Measurements from ENCODE around the gene PKLR. TPM values are rescaled to one million over a fixed set of nuclear protein-coding genes. Genes with fewer than 3 reads are reported as not detected.
"Not testable (repeated sequence)": the region's sequence is repeated elsewhere in the genome, so short reads cannot be mapped to it uniquely, and the experiment has no call there.

The PKLR gene
- total and polyA plus RNA-seq, 4 donors = 0.11 to 0.20 (median 0.15) TPM

- peaks cover 64% of the 10 kb centered on the region for H3K36me3 ChIP-seq (ENCODE audit: control insufficient read depth, insufficient read depth, low read length)
- 75% methylated on average over 5 of the region's 5 CpGs for WGBS (ENCODE audit: insufficient coverage)
- DNase-seq (ENCODE audit: low read depth in 4 of 6, low spot score in 6 of 6) = no peak
- no peak overlapping the region for H3K4me3 ChIP-seq (ENCODE audit: low read depth, low read length)
- no peaks in the 10 kb centered on the region for H3K27me3 ChIP-seq (ENCODE audit: control insufficient read depth, insufficient read depth, low read length)
- peaks cover 56% of the 10 kb centered on the region for H3K4me1 ChIP-seq (ENCODE audit: control insufficient read depth, insufficient read depth, low read length)
- no peaks in the 10 kb centered on the region for H3K9me3 ChIP-seq (ENCODE audit: control insufficient read depth, insufficient read depth, low read length)
- peak overlapping the region; percentile 98 for H3K27ac ChIP-seq (ENCODE audit: low read depth, low read length)
These were observed 48.0 kb downstream of the PKLR start for GRCh38 chr1:155253208-155253607.

- no peak for DNase-seq (ENCODE audit: low read depth in 4 of 6, low spot score in 6 of 6)
- H3K9me3 ChIP-seq (ENCODE audit: control insufficient read depth, insufficient read depth, low read length) = no peaks in the 10 kb centered on the region
- H3K36me3 ChIP-seq (ENCODE audit: control insufficient read depth, insufficient read depth, low read length) = peaks cover 69% of the 10 kb centered on the region
- no peak overlapping the region for H3K4me3 ChIP-seq (ENCODE audit: low read depth, low read length)
- H3K4me1 ChIP-seq (ENCODE audit: control insufficient read depth, insufficient read depth, low read length) = peaks cover 56% of the 10 kb centered on the region
- WGBS (ENCODE audit: insufficient coverage) = 85% methylated on average over 4 of the region's 7 CpGs
- H3K27me3 ChIP-seq (ENCODE audit: control insufficient read depth, insufficient read depth, low read length) = no peaks in the 10 kb centered on the region
- no peak overlapping the region for H3K27ac ChIP-seq (ENCODE audit: low read depth, low read length)
These were observed 49.7 kb downstream of the PKLR start for GRCh38 chr1:155251566-155251965.

GRCh38 chr1:155250633-155251449 lies 50.4 kb downstream of the PKLR start:
- H3K9me3 ChIP-seq (ENCODE audit: control insufficient read depth, insufficient read depth, low read length) = no peaks in the 10 kb centered on the region
- H3K36me3 ChIP-seq (ENCODE audit: control insufficient read depth, insufficient read depth, low read length) = peaks cover 61% of the 10 kb centered on the region
- peaks cover 49% of the 10 kb centered on the region for H3K4me1 ChIP-seq (ENCODE audit: control insufficient read depth, insufficient read depth, low read length)
- H3K27ac ChIP-seq (ENCODE audit: low read depth, low read length) = no peak overlapping the region
- 15% methylated on average over 23 of the region's 23 CpGs for WGBS (ENCODE audit: insufficient coverage)
- H3K27me3 ChIP-seq (ENCODE audit: control insufficient read depth, insufficient read depth, low read length) = no peaks in the 10 kb centered on the region
- DNase-seq (ENCODE audit: low read depth in 4 of 6, low spot score in 6 of 6) = peak in 3 of 6 donors; percentile 86 to 97 (median 96)
- H3K4me3 ChIP-seq (ENCODE audit: low read depth, low read length) = peak overlapping the region; percentile 50

GRCh38 chr1:155250246-155250632 lies 51.0 kb downstream of the PKLR start:
- WGBS (ENCODE audit: insufficient coverage) = 30% methylated on average over 24 of the region's 28 CpGs
- Histone ChIP-seq H3K4me1 (ENCODE audit: control insufficient read depth, insufficient read depth, low read length) (peaks cover 45% of the 10 kb centered on the region), H3K4me3 (ENCODE audit: low read depth, low read length) (peak overlapping the region; percentile 50), H3K27ac (ENCODE audit: low read depth, low read length) (no peak overlapping the region), H3K36me3 (ENCODE audit: control insufficient read depth, insufficient read depth, low read length) (peaks cover 58% of the 10 kb centered on the region), H3K9me3 (ENCODE audit: control insufficient read depth, insufficient read depth, low read length) (no peaks in the 10 kb centered on the region), H3K27me3 (ENCODE audit: control insufficient read depth, insufficient read depth, low read length) (no peaks in the 10 kb centered on the region)
- no peak for DNase-seq (ENCODE audit: low read depth in 4 of 6, low spot score in 6 of 6)

GRCh38 chr1:155247667-155248553 lies 53.3 kb downstream of the PKLR start:
- Histone ChIP-seq H3K27ac (ENCODE audit: low read depth, low read length) (no peak overlapping the region), H3K4me3 (ENCODE audit: low read depth, low read length) (no peak overlapping the region), H3K9me3 (ENCODE audit: control insufficient read depth, insufficient read depth, low read length) (no peaks in the 10 kb centered on the region), H3K36me3 (ENCODE audit: control insufficient read depth, insufficient read depth, low read length) (peaks cover 52% of the 10 kb centered on the region), H3K4me1 (ENCODE audit: control insufficient read depth, insufficient read depth, low read length) (peaks cover 38% of the 10 kb centered on the region), H3K27me3 (ENCODE audit: control insufficient read depth, insufficient read depth, low read length) (no peaks in the 10 kb centered on the region)
- DNase-seq (ENCODE audit: low read depth in 4 of 6, low spot score in 6 of 6) = no peak
- 91% methylated on average over 24 of the region's 26 CpGs for WGBS (ENCODE audit: insufficient coverage)

- DNase-seq (ENCODE audit: low read depth in 4 of 6, low spot score in 6 of 6); H3K4me3 ChIP-seq (ENCODE audit: low read depth, low read length); H3K27me3 ChIP-seq (ENCODE audit: control insufficient read depth, insufficient read depth, low read length); H3K9me3 ChIP-seq (ENCODE audit: control insufficient read depth, insufficient read depth, low read length); H3K27ac ChIP-seq (ENCODE audit: low read depth, low read length): not testable (repeated sequence)
- no CpG with 5 or more reads among the region's 3 CpGs for WGBS (ENCODE audit: insufficient coverage)
- Histone ChIP-seq H3K4me1 (ENCODE audit: control insufficient read depth, insufficient read depth, low read length) (peaks cover 37% of the 10 kb centered on the region), H3K36me3 (ENCODE audit: control insufficient read depth, insufficient read depth, low read length) (peaks cover 48% of the 10 kb centered on the region)
These were observed 54.4 kb downstream of the PKLR start for GRCh38 chr1:155246796-155247195.

GRCh38 chr1:155245163-155245524 lies 56.1 kb downstream of the PKLR start:
- Histone ChIP-seq H3K27me3 (ENCODE audit: control insufficient read depth, insufficient read depth, low read length) (no peaks in the 10 kb centered on the region), H3K9me3 (ENCODE audit: control insufficient read depth, insufficient read depth, low read length) (no peaks in the 10 kb centered on the region), H3K36me3 (ENCODE audit: control insufficient read depth, insufficient read depth, low read length) (peaks cover 33% of the 10 kb centered on the region), H3K4me1 (ENCODE audit: control insufficient read depth, insufficient read depth, low read length) (peaks cover 29% of the 10 kb centered on the region), H3K4me3 (ENCODE audit: low read depth, low read length) (peak overlapping the region; percentile 82), H3K27ac (ENCODE audit: low read depth, low read length) (peak overlapping the region; percentile 93)
- 0% methylated on average over 1 of the region's 8 CpGs for WGBS (ENCODE audit: insufficient coverage)
- no peak for DNase-seq (ENCODE audit: low read depth in 4 of 6, low spot score in 6 of 6)

- H3K4me1 ChIP-seq (ENCODE audit: control insufficient read depth, insufficient read depth, low read length) = peaks cover 31% of the 10 kb centered on the region
- H3K27ac ChIP-seq (ENCODE audit: low read depth, low read length) = peak overlapping the region; percentile 93
- peak overlapping the region; percentile 82 for H3K4me3 ChIP-seq (ENCODE audit: low read depth, low read length)
- no peaks in the 10 kb centered on the region for H3K9me3 ChIP-seq (ENCODE audit: control insufficient read depth, insufficient read depth, low read length)
- DNase-seq (ENCODE audit: low read depth in 4 of 6, low spot score in 6 of 6) = peak; percentile 96 to 100 (median 99)
- under 1% methylated on average over 51 of the region's 53 CpGs for WGBS (ENCODE audit: insufficient coverage)
- H3K27me3 ChIP-seq (ENCODE audit: control insufficient read depth, insufficient read depth, low read length) = no peaks in the 10 kb centered on the region
- peaks cover 28% of the 10 kb centered on the region for H3K36me3 ChIP-seq (ENCODE audit: control insufficient read depth, insufficient read depth, low read length)
These were observed 56.7 kb downstream of the PKLR start for GRCh38 chr1:155244368-155245162.

- Histone ChIP-seq H3K4me3 (ENCODE audit: low read depth, low read length) (no peak overlapping the region), H3K27me3 (ENCODE audit: control insufficient read depth, insufficient read depth, low read length) (no peaks in the 10 kb centered on the region), H3K27ac (ENCODE audit: low read depth, low read length) (no peak overlapping the region), H3K4me1 (ENCODE audit: control insufficient read depth, insufficient read depth, low read length) (peaks cover 31% of the 10 kb centered on the region), H3K36me3 (ENCODE audit: control insufficient read depth, insufficient read depth, low read length) (peaks cover 18% of the 10 kb centered on the region), H3K9me3 (ENCODE audit: control insufficient read depth, insufficient read depth, low read length) (no peaks in the 10 kb centered on the region)
- 61% methylated on average over 3 of the region's 3 CpGs for WGBS (ENCODE audit: insufficient coverage)
- no peak for DNase-seq (ENCODE audit: low read depth in 4 of 6, low spot score in 6 of 6)
These were observed 58.4 kb downstream of the PKLR start for GRCh38 chr1:155242805-155243358.
